ENCODE results near the gene TSACC.

The TSACC gene

DNA sequence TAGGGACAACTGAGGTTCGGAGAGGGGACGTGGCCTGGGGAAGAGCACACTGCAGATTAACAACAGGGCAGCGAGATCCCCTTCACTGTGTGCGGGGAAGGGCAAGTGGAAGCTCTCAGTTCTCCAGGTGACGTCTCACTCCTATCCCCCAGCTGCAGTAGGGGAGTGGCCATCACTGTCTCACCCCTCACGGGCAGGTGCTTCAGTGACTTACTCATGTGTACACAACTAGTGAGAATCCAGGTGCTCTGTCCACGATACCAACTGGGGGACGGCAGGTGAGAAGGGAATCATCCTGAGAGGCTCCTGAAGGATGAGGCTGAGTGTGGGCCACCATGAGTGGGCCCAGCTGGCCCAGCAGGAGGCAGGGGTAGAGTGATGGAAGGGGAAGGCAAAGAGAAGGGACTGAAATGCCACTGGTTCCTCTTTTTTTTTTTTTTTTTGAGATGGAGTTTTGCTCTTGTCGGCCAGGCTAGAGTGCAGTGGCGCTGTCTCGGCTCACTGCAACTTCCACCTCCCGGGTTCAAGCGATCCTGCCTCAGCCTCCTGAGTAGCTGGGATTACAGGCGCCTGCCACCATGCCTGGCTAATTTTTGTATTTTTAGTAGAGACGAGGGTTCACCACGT, 56.6 kb downstream of the TSACC start:
- DNase-seq, result peak in 1 of 2 donors; percentile 23
